ENCODE measurements around the gene LARP1.
"Not testable (repeated sequence)": the region's sequence is repeated elsewhere in the genome, so short reads cannot be mapped to it uniquely, and the experiment has no call there.

GRCh38 chr5:154735362-154735761 lies 19.8 kb upstream of the LARP1 start:
- TF ChIP-seq, protein P1, sequence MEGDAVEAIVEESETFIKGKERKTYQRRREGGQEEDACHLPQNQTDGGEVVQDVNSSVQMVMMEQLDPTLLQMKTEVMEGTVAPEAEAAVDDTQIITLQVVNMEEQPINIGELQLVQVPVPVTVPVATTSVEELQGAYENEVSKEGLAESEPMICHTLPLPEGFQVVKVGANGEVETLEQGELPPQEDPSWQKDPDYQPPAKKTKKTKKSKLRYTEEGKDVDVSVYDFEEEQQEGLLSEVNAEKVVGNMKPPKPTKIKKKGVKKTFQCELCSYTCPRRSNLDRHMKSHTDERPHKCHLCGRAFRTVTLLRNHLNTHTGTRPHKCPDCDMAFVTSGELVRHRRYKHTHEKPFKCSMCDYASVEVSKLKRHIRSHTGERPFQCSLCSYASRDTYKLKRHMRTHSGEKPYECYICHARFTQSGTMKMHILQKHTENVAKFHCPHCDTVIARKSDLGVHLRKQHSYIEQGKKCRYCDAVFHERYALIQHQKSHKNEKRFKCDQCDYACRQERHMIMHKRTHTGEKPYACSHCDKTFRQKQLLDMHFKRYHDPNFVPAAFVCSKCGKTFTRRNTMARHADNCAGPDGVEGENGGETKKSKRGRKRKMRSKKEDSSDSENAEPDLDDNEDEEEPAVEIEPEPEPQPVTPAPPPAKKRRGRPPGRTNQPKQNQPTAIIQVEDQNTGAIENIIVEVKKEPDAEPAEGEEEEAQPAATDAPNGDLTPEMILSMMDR (IDR thresholded peaks at IDR 0.05) = not testable (repeated sequence)
- TF ChIP-seq POLR2A (IDR thresholded peaks at IDR 0.05) = not testable (repeated sequence)
